SK-N-SH (cell line): ENCODE measurements around the gene MFSD11. TPM values are rescaled to one million over a fixed set of nuclear protein-coding genes. Genes with fewer than 3 reads are reported as not detected.
A peak's percentile ranks its signal among the peaks of the same experiment; 100 is the strongest.
"Not testable (repeated sequence)": the region's sequence is repeated elsewhere in the genome, so short reads cannot be mapped to it uniquely, and the experiment has no call there.

Experiments used
- CTCF ChIA-PET: fragments of 300-600, 350-600 bp; formaldehyde crosslinking; extraction: SDS; loops from one replicate; lab custom pipeline; 2021; lab: Yijun Ruan, JAX
- POLR2A ChIA-PET: fragments of 350-600 bp; sonication (Branson Sonifier 250); formaldehyde crosslinking; extraction: SDS; loops from one replicate; lab custom pipeline; 2020; ENCODE audit warnings: antibody characterized with exemption, inconsistent platforms; lab: Yijun Ruan, JAX
- DNase-seq: peaks from one replicate; pipeline ENCODE4 v3.0.0; 2012
- H2AFZ ChIP-seq: fragments of 200-600 bp; sonication (generic); 2 replicates; pipeline ENCODE4 v1.8.1; 2016; ENCODE audit warnings: antibody characterized with exemption, mild to moderate bottlenecking, low read depth
- H3F3A ChIP-seq: fragments of 200-600 bp; sonication (generic); replicated peaks from 2 replicates; pipeline ENCODE3; 2016; ENCODE audit warnings: antibody characterized with exemption, mild to moderate bottlenecking; ENCODE audit not compliant: insufficient read depth
- H3K27ac ChIP-seq, 2 experiments: fragments of 200-500 bp in 1 of 2; fragments of 200-600 bp in 1 of 2; sonication (Bioruptor generic) in 1 of 2; sonication (generic), shearing (Covaris generic) in 1 of 2; 2 replicates each; pipeline versions ENCODE4 v1.5.1 to v1.6.1; 2014 to 2016; ENCODE audit warnings: low read depth in 2 of 2, inconsistent platforms in 1 of 2, low read length in 1 of 2, mild to moderate bottlenecking in 1 of 2, mixed read lengths in 1 of 2
- H3K27me3 ChIP-seq: fragments of 200-600 bp; sonication (generic), shearing (Covaris generic); 2 replicates; pipeline ENCODE4 v1.6.1; 2016; ENCODE audit warnings: mixed run types; ENCODE audit not compliant: insufficient read depth
- H3K36me3 ChIP-seq, 2 experiments: fragments of 200-500 bp in 1 of 2; fragments of 200-600 bp in 1 of 2; sonication (Bioruptor generic) in 1 of 2; sonication (generic) in 1 of 2; replicated peaks in 1 of 2; 2 replicates each; pipeline versions ENCODE3 to v1.5.1; 2014 to 2016; ENCODE audit warnings: low read length in 1 of 2, mild to moderate bottlenecking in 1 of 2; ENCODE audit not compliant: insufficient read depth in 2 of 2, control insufficient read depth in 1 of 2
- H3K4me1 ChIP-seq, 2 experiments: fragments of 200-500 bp in 1 of 2; fragments of 200-600 bp in 1 of 2; sonication (Bioruptor generic) in 1 of 2; sonication (generic), shearing (Covaris generic) in 1 of 2; 2 replicates each; pipeline versions ENCODE4 v1.5.1 to v1.6.1; 2014 to 2016; ENCODE audit warnings: low read depth in 1 of 2, low read length in 1 of 2, mixed run types in 1 of 2; ENCODE audit not compliant: insufficient read depth in 2 of 2, control insufficient read depth in 1 of 2
- H3K4me2 ChIP-seq: fragments of 200-600 bp; sonication (generic), shearing (Covaris generic); 2 replicates; pipeline ENCODE4 v1.6.1; 2017; ENCODE audit warnings: mixed run types
- H3K4me3 ChIP-seq, 2 experiments: fragments of 200-500 bp in 1 of 2; fragments of 200-600 bp in 1 of 2; sonication (Bioruptor generic) in 1 of 2; sonication (generic), shearing (Covaris generic) in 1 of 2; 2 replicates each; pipeline versions ENCODE4 v1.5.1 to v1.8.1; 2014 to 2016; ENCODE audit warnings: low read depth in 2 of 2, inconsistent platforms in 1 of 2, low read length in 1 of 2, mild to moderate bottlenecking in 1 of 2, mixed read lengths in 1 of 2, moderate library complexity in 1 of 2
- H3K79me2 ChIP-seq: fragments of 200-600 bp; sonication (generic); 2 replicates; pipeline ENCODE4 v1.8.1; 2017; ENCODE audit warnings: mild to moderate bottlenecking; ENCODE audit not compliant: insufficient read depth
- H3K9ac ChIP-seq: fragments of 200-600 bp; sonication (generic); 2 replicates; pipeline ENCODE4 v1.6.1; 2017; ENCODE audit warnings: mixed run types
- H3K9me2 ChIP-seq: fragments of 200-600 bp; sonication (generic); 2 replicates; pipeline ENCODE4 v1.6.1; 2017; ENCODE audit warnings: mixed run types
- H3K9me3 ChIP-seq: fragments of 200-600 bp; sonication (generic); 2 replicates; pipeline ENCODE4 v1.6.1; 2017; ENCODE audit warnings: mixed run types, mild to moderate bottlenecking, moderate library complexity
- H4K20me1 ChIP-seq: fragments of 200-600 bp; sonication (generic); 2 replicates; pipeline ENCODE4 v1.6.1; 2017; ENCODE audit warnings: mild to moderate bottlenecking, mixed run types; ENCODE audit not compliant: insufficient read depth
- FOSL2 ChIP-seq: IDR thresholded peaks from 2 replicates; pipeline ENCODE4 v1.4.0; 2012; ENCODE audit warnings: low read depth, mild to moderate bottlenecking, moderate library complexity, borderline replicate concordance
- RFX5 ChIP-seq: IDR thresholded peaks from 2 replicates; pipeline ENCODE4 v1.6.1; 2012; ENCODE audit warnings: mild to moderate bottlenecking, improper control_type of control experiment, low read length
- WGBS: methylation state at CpG from one replicate; pipeline ENCODE4 v1.1.6; 2017; ENCODE audit warnings: low lambda C conversion rate; 5-methylcytosine and 5-hydroxymethylcytosine counted together
- polyA plus RNA-seq, 3 experiments: library from polyadenylated mRNA; depleted of rRNA; stranded (reverse); fragments of >200 nt; gene quantifications; 2 replicates each; pipeline ENCODE4 v1.2.3, GENCODE V29; 2012
- TF ChIP-seq, protein P1 (sequence below): IDR thresholded peaks from 2 replicates; pipeline ENCODE4 v1.4.0; 2012; ENCODE audit warnings: low read depth, borderline replicate concordance

Gene MFSD11
- polyA plus RNA-seq, 1 of the 3 experiments (the other 2 are of a cell fraction), result 22.7 TPM

DNA sequence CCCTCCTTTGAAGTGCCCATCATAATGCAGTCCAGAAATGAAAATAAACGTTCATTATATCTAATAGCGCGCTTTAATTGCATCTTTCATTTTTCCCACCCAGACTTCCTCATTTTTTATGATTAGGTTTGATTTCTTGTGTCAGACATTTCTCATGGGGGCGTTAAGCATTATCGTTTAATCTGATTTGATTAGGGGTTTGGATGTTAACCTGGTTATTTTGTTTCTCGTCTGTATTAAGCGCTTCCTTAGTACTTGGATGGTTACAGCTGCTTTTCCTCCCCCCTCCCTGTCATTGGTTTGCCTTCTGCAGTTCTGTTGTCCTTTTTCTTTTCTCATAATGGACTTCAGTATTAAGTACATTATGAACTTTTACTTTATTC lies 540 bp downstream of the MFSD11 start:
- Histone ChIP-seq H3K9ac (peak overlapping the region; percentile 94), H3F3A (peaks cover 29% of the 10 kb centered on the region), H3K9me3 (no peaks in the 10 kb centered on the region), H3K4me2 (peak overlapping the region; percentile 94), H3K9me2 (no peaks in the 10 kb centered on the region), H3K36me3 (peaks cover 41 to 43% of the 10 kb centered on the region in 2 experiments), H3K27me3 (no peaks in the 10 kb centered on the region)
- CTCF ChIA-PET, result interaction anchor here (0.7 to 5.8 kb wide), 7 partner anchors 10 to 328 kb away, joined by 3 to 34 read pairs (median 7); partner anchors contain the start of genes JMJD6, METTL23 and MGAT5B
- POLR2A ChIA-PET, result interaction anchor here (1.0 to 4.6 kb wide), 7 partner anchors 12 to 350 kb away, joined by 3 to 47 read pairs (median 5); partner anchors contain the start of genes JMJD6, METTL23 and MGAT5B
- 2% methylated on average over 7 of the region's 7 CpGs for WGBS
- TF ChIP-seq RFX5, result 0 out of 2 replicates have a peak, but pooled peaks have one; percentile 34
- TF ChIP-seq, protein P1, sequence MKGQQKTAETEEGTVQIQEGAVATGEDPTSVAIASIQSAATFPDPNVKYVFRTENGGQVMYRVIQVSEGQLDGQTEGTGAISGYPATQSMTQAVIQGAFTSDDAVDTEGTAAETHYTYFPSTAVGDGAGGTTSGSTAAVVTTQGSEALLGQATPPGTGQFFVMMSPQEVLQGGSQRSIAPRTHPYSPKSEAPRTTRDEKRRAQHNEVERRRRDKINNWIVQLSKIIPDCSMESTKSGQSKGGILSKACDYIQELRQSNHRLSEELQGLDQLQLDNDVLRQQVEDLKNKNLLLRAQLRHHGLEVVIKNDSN, result no peak
- TF ChIP-seq, all 33 proteins: peak for 1
- peak overlapping the region; percentile 98 to 100 for H3K27ac ChIP-seq
- peak overlapping the region; percentile 93 to 100 for H3K4me3 ChIP-seq
- H2AFZ ChIP-seq, result peak overlapping the region; percentile 87
- H4K20me1 ChIP-seq, result peaks cover 28% of the 10 kb centered on the region
- peaks cover 24 to 34% of the 10 kb centered on the region in 2 experiments for H3K4me1 ChIP-seq
- peaks cover 71% of the 10 kb centered on the region for H3K79me2 ChIP-seq
- DNase-seq, result peak; percentile 61

DNA sequence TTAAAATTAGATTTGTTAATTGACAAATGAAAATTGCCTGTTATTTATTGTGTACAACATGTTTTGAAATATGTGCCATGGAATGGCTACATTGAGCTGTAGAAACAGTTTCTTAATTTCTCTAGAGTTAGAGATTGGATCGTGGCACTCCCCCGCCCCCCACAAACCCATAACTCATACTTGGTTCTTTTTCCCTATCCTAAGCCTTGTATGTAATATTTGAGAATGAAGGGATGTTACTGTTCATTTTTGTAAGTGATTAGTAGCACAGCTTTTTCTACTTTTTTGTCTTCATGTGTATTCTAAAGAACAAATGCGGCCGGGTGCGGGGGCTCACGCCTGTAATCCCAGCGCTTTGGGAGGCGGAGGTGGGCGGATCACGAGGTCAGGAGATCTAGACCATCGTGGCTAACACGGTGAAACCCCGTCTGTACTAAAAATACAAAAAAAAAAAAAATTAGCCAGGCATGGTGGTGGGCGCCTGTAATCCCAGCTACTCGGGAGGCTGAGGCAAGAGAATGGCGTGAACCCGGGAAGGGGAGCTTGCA lies 1.7 kb downstream of the MFSD11 start:
- not testable (repeated sequence) for DNase-seq, H3K9me3 ChIP-seq, H2AFZ ChIP-seq, H3K9me2 ChIP-seq, H3K27me3 ChIP-seq
- Histone ChIP-seq H3K4me1 (peaks cover 12 to 22% of the 10 kb centered on the region in 2 experiments; a peak in 3 of 4 replicates), H3K79me2 (peaks cover 59% of the 10 kb centered on the region), H3F3A (peaks cover 18% of the 10 kb centered on the region), H3K36me3 (peaks cover 37 to 43% of the 10 kb centered on the region in 2 experiments), H4K20me1 (peaks cover 16% of the 10 kb centered on the region), H3K9ac (peak overlapping the region; percentile 94; the same call in 1 of the 2 replicates), H3K4me3 (peak overlapping the region in 1 of 2 experiments; percentile 93; a peak in 2 of 4 replicates), H3K4me2 (peak overlapping the region; percentile 94), H3K27ac (0 out of 4 replicates have a peak overlapping the region, but pooled peaks of 1 of the 2 experiments have one; percentile 100)
- 95% methylated on average over 17 of the region's 17 CpGs for WGBS
- ChIA-PET CTCF (interaction anchor here (1.2 to 5.8 kb wide), 10 partner anchors 13 to 349 kb away, joined by 3 to 34 read pairs (median 5); partner anchors contain the start of genes JMJD6, METTL23 and MGAT5B), POLR2A (interaction anchor here (0.6 to 4.6 kb wide), 4 partner anchors 9 to 213 kb away, joined by 3 to 47 read pairs (median 4); partner anchors contain the start of genes JMJD6 and METTL23)

DNA sequence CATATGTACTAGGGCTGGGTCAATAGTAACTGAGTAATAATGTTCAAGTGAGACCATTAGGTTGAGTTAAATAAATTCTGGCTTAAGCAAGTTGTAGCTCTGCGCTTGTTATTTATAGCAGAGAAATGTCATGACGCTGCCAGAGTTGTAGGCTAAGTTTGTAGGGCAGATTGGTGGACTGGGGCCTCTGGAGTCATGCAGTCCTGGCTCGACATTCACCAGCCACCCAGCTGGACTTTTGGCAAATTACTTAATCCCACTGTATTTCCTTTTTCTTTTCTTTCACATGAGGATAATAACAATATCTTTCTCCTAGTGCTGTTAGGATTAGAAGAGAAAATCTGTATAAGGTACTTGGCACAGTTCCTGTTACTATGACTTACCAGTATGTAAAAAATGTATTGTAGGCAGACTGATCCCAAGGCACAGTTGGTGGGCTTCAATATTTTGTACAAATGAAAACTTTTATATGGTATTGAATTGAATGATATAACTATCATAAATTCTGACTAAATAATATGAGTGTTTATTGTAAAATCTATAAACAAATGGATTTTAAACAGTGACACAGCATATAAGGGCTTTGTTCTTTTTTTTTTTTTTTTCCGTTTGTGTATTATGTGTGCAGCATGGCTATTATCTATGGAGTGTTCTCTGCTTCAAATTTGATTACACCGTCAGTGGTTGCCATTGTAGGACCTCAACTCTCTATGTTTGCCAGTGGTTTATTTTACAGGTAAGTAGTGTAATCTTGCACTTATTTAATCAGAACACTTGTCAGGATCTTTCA lies 2.6 kb downstream of the MFSD11 start:
- no peak for DNase-seq
- Histone ChIP-seq H3K9me3 (no peaks in the 10 kb centered on the region), H3K79me2 (peaks cover 50% of the 10 kb centered on the region), H3K27ac (peak overlapping the region in 1 of 2 experiments; percentile 20; a peak in 1 of 4 replicates), H3F3A (peaks cover 18% of the 10 kb centered on the region), H3K9ac (no peak overlapping the region), H4K20me1 (peaks cover 8% of the 10 kb centered on the region), H3K27me3 (no peaks in the 10 kb centered on the region), H3K4me3 (no peak overlapping the region), H3K9me2 (no peaks in the 10 kb centered on the region), H3K4me1 (peaks cover 11 to 14% of the 10 kb centered on the region in 2 experiments; a peak in 3 of 4 replicates), H2AFZ (no peak overlapping the region), H3K36me3 (peaks cover 37 to 43% of the 10 kb centered on the region in 2 experiments), H3K4me2 (peak overlapping the region; percentile 94; the same call in 1 of the 2 replicates)
- POLR2A ChIA-PET, result interaction anchor here (0.6 kb wide), 1 partner anchor 212 kb away, joined by 4 read pairs; no protein-coding TSS in a partner anchor
- no peak for TF ChIP-seq FOSL2
- WGBS, result 91% methylated on average over 5 of the region's 5 CpGs
- CTCF ChIA-PET, result interaction anchor here (1.3 to 5.8 kb wide), 5 partner anchors 14 to 348 kb away, joined by 3 to 34 read pairs (median 4); partner anchors contain the start of genes JMJD6, METTL23 and MGAT5B
